Measurements from ENCODE around the gene CERT1.

- TF ChIP-seq CTCF (IDR thresholded peaks at IDR 0.05) (no peak), EP300 (IDR thresholded peaks at IDR 0.05) (no peak), POLR2A (IDR thresholded peaks at IDR 0.05) (no peak), POLR2AphosphoS5 (IDR thresholded peaks at IDR 0.05) (no peak)
Observed at GRCh38 chr5:75526070-75526469, 14.6 kb upstream of the CERT1 start.
